ENCODE measurements around the gene NCR3LG1.

DNA sequence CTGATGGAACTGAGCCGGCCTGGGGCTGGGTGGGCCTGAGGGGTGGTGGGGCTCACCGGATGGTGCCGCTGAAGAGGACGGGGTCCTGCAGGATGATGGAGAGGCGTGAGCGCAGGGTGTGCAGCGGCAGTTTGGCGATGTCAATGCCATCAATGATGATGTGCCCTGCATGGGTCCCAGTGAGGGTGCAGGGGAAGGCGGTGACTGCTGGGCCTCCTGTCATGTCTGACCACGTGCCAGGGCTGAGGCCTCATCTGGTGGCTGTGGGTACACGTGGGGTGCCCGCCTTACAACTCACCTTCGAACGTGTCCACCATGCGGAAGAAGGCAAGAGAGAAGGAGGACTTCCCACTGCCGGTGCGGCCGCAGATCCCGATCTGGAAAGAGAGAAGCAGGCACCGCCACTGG, 44.0 kb downstream of the NCR3LG1 start:
- TF ChIP-seq SRSF9 (IDR thresholded peaks at IDR 0.05; ENCODE audit: borderline replicate concordance, low read depth, low read length): no peak
- TF ChIP-seq MCM7 (IDR thresholded peaks at IDR 0.05): no peak
- TF ChIP-seq ZBTB40 (IDR thresholded peaks at IDR 0.05): no peak
- TF ChIP-seq ZBTB40 (CRISPR knock-in tag; IDR thresholded peaks at IDR 0.05): no peak
- no peak for TF ChIP-seq PTTG1 (tag; IDR thresholded peaks at IDR 0.05; ENCODE audit: low read depth)

Measured in K562 (cell line).